Smooth muscle cell (in vitro differentiated cells): ENCODE data around the gene CKLF. TPM values are rescaled to one million over a fixed set of nuclear protein-coding genes. Genes with fewer than 3 reads are reported as not detected.

ENCODE experiments used
- DNase-seq: peaks from one replicate; lab custom pipeline; 2025; ENCODE audit not compliant: unreplicated experiment; lab: John Stamatoyannopoulos, UW
- H2AFZ ChIP-seq: fragments of 200-600 bp; sonication (generic); 2 replicates; pipeline ENCODE4 v1.6.0; 2016; ENCODE audit warnings: antibody characterized with exemption, low read depth, mild to moderate bottlenecking
- H3F3A ChIP-seq: fragments of 200-600 bp; sonication (generic); 2 replicates; pipeline ENCODE4 v1.6.0; 2017; ENCODE audit warnings: antibody characterized with exemption, low read depth
- H3K27ac ChIP-seq: fragments of 200-600 bp; sonication (generic); 2 replicates; pipeline ENCODE4 v1.5.1; 2016; ENCODE audit warnings: low read depth, mild to moderate bottlenecking
- H3K27me3 ChIP-seq: fragments of 200-600 bp; sonication (generic); 2 replicates; pipeline ENCODE4 v1.6.1; 2016; ENCODE audit warnings: low read depth, mild to moderate bottlenecking
- H3K36me3 ChIP-seq: fragments of 200-600 bp; sonication (generic); 2 replicates; pipeline ENCODE4 v1.5.1; 2016; ENCODE audit warnings: low read depth
- H3K4me1 ChIP-seq: fragments of 200-600 bp; sonication (generic); 2 replicates; pipeline ENCODE4 v1.5.1; 2016; ENCODE audit warnings: low read depth
- H3K4me2 ChIP-seq: fragments of 200-600 bp; sonication (generic); 2 replicates; pipeline ENCODE4 v1.6.0; 2016; ENCODE audit warnings: mild to moderate bottlenecking
- H3K4me3 ChIP-seq: fragments of 200-600 bp; sonication (generic); 2 replicates; pipeline ENCODE4 v1.5.1; 2016; ENCODE audit warnings: mild to moderate bottlenecking
- H3K79me2 ChIP-seq: fragments of 200-600 bp; sonication (generic); 2 replicates; pipeline ENCODE4 v1.6.0; 2016; ENCODE audit warnings: low read depth, mild to moderate bottlenecking
- H3K9ac ChIP-seq: fragments of 200-600 bp; sonication (generic); 2 replicates; pipeline ENCODE4 v1.6.0; 2016; ENCODE audit warnings: low read depth
- H3K9me3 ChIP-seq: fragments of 200-600 bp; sonication (generic); replicated peaks from 2 replicates; pipeline ENCODE4 v1.5.1; 2016; ENCODE audit warnings: low read depth
- H4K20me1 ChIP-seq: fragments of 200-600 bp; sonication (generic); 2 replicates; pipeline ENCODE4 v1.6.0; 2016; ENCODE audit warnings: low read depth
- CTCF ChIP-seq: fragments of 200-600 bp; sonication (generic); IDR thresholded peaks from 2 replicates; pipeline ENCODE4 v1.5.1; 2017; ENCODE audit warnings: borderline replicate concordance, mild to moderate bottlenecking, antibody characterized with exemption; ENCODE audit not compliant: insufficient read depth, poor library complexity, severe bottlenecking
- WGBS: methylation state at CpG from one replicate; pipeline ENCODE4 v1.1.7; 2016; ENCODE audit warnings: low lambda C conversion rate; 5-methylcytosine and 5-hydroxymethylcytosine counted together
- polyA plus RNA-seq: library from polyadenylated mRNA; unstranded; fragments of >200 nt; fragmentation: Nextera tagmentation; extraction: Ambion mirVana; gene quantifications from 2 replicates; pipeline ENCODE4 v1.2.1, GENCODE V29; 2016
- total RNA-seq: library from RNA; depleted of rRNA; stranded (reverse); fragments of >200 nt; gene quantifications from 2 replicates; pipeline ENCODE4 v1.2.3, GENCODE V29; 2014

CKLF gene
- total and polyA plus RNA-seq, 2 experiments from 2014 or later, result 61.5 to 78.1 TPM

DNA sequence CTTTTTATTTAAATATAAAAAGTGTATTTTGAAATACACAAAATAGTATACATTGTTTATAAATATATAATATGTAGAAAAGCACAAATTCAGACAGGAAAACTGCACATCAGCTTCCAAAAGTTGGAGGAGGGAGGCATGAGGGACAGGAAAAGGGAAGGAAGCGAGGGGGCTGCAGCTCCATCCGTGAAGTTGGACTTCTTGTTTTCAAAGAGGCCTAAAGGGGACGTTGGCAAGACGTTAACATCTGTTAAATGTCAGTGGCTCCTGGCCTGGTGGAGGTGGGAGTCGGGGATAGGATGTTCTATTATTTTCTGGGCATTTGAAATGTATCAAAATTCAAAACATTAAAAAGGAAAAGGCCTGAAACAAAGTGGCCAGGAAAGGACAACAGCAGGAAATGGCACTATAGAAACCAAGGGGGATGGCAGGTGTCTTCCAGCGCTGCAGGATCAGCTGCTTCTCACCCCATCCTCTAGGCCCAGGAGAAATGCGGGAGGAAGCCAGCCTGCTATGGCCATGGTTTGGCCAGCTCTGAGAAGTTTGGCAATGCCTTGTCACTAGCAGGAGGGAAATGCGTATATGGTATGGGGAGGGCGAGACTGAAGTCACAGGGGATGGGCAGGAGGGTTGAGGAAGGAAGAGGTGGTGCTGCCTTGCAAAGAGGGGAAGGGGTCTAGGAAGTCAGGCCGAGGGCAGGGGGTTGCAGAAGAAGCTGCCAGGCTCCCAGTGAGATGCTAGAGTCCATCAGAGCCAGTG, 33.3 kb downstream of the CKLF start:
- no peak overlapping the region for H2AFZ ChIP-seq
- H3K79me2 ChIP-seq, result no peaks in the 10 kb centered on the region
- no peak for DNase-seq
- H3K9me3 ChIP-seq, result no peaks in the 10 kb centered on the region
- no peaks in the 10 kb centered on the region for H4K20me1 ChIP-seq
- peaks cover 4% of the 10 kb centered on the region for H3K4me1 ChIP-seq
- H3F3A ChIP-seq, result no peaks in the 10 kb centered on the region
- no peak for TF ChIP-seq CTCF
- no peak overlapping the region for H3K27ac ChIP-seq
- H3K36me3 ChIP-seq, result no peaks in the 10 kb centered on the region
- WGBS, result 87% methylated on average over 10 of the region's 10 CpGs
- no peak overlapping the region for H3K4me2 ChIP-seq
- H3K9ac ChIP-seq, result no peak overlapping the region
- no peak overlapping the region for H3K4me3 ChIP-seq
- H3K27me3 ChIP-seq, result no peaks in the 10 kb centered on the region

DNA sequence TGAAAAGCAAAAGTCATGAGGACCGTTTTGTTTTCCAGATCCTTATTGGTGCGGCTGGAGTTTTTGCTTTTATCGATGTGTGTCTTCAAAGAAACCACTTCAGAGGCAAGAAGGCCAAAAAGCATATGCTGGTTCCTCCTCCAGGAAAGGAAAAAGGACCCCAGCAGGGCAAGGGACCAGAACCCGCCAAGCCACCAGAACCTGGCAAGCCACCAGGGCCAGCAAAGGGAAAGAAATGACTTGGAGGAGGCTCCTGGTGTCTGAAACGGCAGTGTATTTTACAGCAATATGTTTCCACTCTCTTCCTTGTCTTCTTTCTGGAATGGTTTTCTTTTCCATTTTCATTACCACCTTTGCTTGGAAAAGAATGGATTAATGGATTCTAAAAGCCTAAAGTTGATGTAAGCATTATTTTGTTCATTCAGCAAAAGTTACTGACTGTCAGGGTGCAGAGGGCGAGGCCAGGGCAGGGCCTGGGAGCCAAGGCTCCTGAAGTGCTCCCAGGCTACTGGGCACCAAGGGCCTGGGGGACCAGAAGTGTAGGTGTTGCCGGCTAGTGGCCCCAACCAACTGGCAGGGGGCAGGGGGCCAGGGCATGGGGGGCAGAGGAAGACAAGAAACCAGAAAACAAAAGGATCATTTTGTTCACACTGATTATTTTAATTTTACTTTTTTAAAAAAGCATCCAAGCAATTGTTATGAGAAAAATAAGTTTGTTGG, 35.7 kb downstream of the CKLF start:
- H3K4me3 ChIP-seq, result no peak overlapping the region
- DNase-seq, result no peak
- no peaks in the 10 kb centered on the region for H3K9me3 ChIP-seq
- H3F3A ChIP-seq, result no peaks in the 10 kb centered on the region
- H3K79me2 ChIP-seq, result no peaks in the 10 kb centered on the region
- H3K4me2 ChIP-seq, result no peak overlapping the region
- peaks cover 6% of the 10 kb centered on the region for H3K27me3 ChIP-seq
- no peak overlapping the region for H3K27ac ChIP-seq
- no peak for TF ChIP-seq CTCF
- H4K20me1 ChIP-seq, result no peaks in the 10 kb centered on the region
- no peaks in the 10 kb centered on the region for H3K4me1 ChIP-seq
- H3K9ac ChIP-seq, result no peak overlapping the region
- no peaks in the 10 kb centered on the region for H3K36me3 ChIP-seq
- H2AFZ ChIP-seq, result no peak overlapping the region
- WGBS, result 93% methylated on average over 7 of the region's 7 CpGs

GRCh38 chr16:66588981-66589713, 36.8 kb downstream of the CKLF start:
- 97% methylated on average over 8 of the region's 8 CpGs for WGBS
- Histone ChIP-seq H3K4me2 (no peak overlapping the region), H4K20me1 (no peaks in the 10 kb centered on the region), H3K27me3 (peaks cover 6% of the 10 kb centered on the region), H3K9me3 (no peaks in the 10 kb centered on the region), H3K79me2 (no peaks in the 10 kb centered on the region), H3K4me3 (no peak overlapping the region), H3K36me3 (no peaks in the 10 kb centered on the region), H3K9ac (no peak overlapping the region), H3K27ac (no peak overlapping the region), H2AFZ (no peak overlapping the region), H3F3A (no peaks in the 10 kb centered on the region), H3K4me1 (no peaks in the 10 kb centered on the region)
- DNase-seq, result no peak
- TF ChIP-seq CTCF, result peak; percentile 16
